NK-92 treated with Interleukin-12 subunit alpha and Interleukin-12 subunit beta, amount 100 ng/mL, for 24 hours (cell line): ENCODE data around the gene NRL.

Experiments used
- DNase-seq: peaks from one replicate; lab custom pipeline; 2025; lab: John Stamatoyannopoulos, UW

NRL gene

DNA sequence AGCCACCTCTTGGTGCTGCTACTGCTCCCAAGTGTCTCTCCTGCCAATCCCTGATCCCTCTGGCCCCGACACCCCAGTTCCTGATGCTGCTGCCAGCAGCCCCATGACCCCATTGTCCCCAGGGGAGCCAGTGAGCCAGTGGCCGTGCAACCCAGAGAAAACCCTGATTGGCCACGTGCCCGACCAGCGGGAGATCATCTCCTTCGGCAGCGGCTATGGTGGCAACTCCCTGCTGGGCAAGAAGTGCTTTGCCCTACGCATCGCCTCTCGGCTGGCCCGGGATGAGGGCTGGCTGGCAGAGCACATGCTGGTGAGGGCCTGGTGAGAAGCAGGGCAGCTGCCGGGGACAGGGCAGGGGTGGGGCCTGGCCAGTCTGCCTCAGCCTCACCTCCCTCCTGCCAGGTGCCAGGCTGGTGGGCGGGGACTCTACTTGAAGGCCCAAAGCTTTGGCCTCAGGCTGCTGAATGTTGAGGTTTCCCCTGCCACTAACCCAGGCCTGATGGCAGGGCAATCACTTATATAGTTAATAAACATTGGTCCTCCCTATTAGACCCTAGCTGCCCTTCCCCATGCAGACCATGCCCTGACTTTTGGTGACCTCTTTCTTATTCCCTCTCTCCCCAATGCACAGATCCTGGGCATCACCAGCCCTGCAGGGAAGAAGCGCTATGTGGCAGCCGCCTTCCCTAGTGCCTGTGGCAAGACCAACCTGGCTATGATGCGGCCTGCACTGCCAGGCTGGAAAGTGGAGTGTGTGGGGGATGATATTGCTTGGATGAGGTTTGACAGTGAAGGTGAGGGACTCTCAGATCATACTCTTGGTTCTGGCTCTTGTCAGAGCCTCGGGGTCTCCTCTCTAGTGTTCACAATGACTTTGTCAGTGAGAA lies 15.6 kb downstream of the NRL start:
- DNase-seq = no peak

DNA sequence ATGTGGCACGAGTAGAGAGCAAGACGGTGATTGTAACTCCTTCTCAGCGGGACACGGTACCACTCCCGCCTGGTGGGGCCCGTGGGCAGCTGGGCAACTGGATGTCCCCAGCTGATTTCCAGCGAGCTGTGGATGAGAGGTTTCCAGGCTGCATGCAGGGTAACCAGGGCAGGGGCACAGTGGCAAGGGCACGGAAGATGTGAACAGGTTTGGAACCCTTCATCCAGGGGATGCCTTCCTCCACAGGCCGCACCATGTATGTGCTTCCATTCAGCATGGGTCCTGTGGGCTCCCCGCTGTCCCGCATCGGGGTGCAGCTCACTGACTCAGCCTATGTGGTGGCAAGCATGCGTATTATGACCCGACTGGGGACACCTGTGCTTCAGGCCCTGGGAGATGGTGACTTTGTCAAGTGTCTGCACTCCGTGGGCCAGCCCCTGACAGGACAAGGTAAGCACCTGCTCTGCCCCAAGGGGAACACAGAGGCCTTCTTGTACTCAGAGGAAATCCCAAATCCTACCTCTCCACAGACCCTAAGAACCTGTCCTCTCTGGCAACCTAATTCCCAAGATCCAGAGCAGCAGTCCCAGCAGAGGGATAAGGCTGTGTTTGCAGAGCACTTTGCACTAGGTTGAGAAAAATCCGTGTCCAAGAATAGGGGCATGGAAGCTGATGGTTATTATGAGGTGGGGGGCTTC lies 16.4 kb downstream of the NRL start:
- DNase-seq = no peak

DNA sequence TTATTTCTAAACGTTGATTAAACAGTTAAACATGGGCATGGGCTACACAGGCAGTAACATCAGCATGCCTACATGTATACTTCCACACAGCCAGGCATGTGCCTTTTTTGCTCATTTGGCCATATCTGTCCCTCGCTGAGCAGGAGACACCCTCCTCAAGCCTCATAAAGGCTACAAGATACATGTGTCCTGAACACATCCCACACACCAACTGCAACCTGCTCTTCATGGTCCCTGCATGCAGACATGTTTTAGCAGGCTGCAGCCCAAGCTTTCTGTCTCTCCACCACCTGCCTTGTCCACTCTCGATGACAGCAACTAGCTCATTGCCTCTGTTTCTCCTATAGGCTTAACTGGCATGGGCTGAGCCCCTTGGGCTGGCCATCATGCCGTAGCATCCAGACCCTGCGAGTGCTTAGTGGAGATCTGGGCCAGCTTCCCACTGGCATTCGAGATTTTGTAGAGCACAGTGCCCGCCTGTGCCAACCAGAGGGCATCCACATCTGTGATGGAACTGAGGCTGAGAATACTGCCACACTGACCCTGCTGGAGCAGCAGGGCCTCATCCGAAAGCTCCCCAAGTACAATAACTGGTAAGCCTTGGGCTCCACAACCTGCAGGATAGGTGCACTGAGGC lies 18.1 kb downstream of the NRL start:
- DNase-seq = no peak

DNA sequence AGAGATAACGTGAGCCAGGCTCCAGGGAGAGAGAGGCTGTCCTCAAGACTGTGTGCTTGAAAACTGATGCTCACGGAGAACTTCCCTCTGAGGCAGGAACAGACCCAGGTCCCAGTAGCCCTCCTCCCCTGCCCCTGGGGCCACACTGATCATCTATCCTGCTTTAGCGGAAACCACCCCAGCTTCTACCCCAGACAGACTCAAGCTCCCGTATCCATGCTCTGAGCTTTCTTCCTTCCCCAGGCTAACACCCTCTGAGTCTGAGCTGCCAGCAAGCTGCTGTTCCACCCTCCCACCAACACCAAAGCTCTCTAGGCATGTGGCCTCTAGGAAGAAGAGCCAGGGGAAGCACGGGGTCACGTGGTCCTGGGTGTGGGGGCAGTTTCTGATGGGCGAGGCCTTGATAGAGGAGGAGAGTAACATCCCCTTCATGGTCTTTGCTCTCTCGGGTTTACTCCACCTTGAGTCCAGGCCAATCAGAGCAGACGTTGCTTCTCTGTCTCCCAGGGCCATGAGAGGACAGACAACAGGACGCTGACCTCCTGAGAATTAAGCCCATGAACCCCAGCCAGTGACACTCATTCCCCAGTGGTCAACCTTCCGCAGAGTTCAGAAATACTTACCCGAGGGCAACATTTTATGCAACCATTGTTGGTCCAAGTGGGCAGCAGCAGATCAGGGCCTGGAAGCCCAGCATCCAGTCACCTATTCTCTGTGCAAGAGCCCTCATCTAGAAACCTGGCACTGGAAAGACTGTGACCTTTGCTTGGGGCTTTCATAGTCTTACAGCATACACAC lies 19.3 kb downstream of the NRL start:
- DNase-seq = peak; percentile 45

DNA sequence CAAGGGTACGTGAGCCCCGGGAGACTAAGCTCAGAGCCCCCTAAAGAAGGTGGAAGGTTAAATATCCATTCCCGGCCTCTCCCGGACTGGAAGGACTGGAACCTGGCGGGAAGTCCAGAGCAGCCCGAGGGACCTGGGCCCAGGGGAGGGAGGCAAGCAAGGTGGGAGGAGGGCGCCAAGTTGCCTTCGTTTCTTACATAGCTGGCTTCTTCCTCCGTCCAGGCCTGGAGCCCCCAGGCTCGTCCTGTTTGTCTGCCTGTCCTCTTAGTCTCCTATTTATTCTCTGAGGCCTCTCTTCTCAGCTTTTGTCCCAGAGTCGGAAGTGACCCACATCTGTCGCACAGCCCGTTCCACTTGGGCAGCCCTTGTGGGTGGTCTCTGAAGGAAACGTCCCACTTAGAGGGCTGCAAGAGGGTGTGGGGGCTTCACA lies 19.9 kb downstream of the NRL start:
- DNase-seq = no peak

DNA sequence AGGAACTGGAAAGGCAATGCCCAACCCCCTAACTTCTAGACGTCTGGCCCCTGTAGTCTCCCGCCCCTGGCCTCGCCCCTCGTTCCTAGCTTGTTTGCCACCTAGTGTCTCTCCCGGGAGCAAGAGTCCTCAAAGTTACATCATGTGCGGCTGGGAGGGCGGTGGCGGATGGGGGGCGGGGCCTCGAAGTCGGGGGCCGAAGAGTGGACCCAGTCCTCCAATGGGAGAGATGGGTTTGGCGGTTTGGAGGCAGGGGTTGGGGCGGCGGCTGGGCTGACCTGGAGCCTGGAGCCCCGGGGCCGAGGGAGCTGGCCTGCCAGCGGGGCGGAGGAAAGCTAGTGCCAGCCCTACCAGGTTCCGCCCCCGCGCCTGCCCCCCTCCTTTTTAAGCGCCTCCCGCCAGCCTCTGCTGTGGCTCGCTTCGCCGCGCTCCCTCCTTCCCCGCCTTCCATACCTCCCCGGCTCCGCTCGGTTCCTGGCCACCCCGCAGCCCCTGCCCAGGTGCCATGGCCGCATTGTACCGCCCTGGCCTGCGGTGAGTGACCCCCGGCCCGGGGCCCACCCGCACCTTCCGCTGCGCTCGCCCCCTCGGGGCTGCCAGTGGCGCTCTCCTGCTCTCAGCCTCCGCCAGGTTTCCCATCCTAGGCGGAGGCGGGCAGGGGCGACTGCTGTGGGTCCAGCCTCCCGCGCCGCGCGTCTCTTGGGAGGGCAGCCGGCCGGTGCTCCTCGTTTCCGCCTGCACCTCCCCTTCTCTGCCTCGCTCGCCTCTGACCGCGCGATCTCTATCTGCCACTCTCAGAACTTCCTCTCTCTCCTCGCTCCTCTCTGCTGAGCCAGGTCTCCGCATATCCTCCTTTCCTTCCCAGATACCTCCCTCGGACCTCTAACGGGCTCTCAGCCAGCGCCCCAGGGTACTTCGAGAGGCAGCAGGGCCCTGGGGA lies 20.6 kb downstream of the NRL start, which contains the start of gene PCK2:
Gene PCK2, plus strand, starts transcription at position 411 of the 940 bp plus-strand sequence. Its CDS starts 95 bp downstream, at position 506.
- DNase-seq = peak; percentile 92

DNA sequence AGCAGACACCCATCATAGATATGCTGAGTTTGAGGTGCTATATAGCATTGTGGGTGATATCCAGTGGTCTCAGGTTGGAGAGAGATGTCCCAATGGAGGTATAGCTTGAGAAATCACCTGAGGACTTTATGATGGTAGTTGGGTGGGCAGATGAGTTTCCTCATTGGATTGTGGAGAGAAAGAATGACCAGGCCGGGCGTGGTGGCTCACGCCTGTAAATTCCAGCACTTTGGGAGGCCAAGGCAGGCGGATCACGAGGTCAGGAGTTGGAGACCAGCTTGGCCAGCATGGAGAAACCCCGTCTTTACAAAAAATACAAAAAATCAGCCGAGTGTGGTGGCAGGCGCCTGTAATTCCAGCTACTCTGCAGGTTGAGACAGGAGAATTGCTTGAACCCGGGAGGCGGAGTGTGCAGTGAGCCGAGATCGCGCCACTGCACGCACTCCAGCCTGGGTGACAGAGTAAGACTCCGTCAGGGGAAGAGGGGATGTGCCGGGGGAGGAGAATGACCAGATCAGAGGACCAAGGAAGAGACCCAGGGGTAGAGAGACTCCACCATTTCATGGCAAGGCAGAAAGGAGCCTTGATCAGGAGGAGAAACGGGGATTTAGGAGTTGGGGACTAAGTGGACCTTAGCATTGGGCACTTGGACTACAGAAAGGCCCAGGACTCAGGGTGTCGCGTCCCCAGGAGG lies 21.4 kb downstream of the NRL start:
- no peak for DNase-seq

DNA sequence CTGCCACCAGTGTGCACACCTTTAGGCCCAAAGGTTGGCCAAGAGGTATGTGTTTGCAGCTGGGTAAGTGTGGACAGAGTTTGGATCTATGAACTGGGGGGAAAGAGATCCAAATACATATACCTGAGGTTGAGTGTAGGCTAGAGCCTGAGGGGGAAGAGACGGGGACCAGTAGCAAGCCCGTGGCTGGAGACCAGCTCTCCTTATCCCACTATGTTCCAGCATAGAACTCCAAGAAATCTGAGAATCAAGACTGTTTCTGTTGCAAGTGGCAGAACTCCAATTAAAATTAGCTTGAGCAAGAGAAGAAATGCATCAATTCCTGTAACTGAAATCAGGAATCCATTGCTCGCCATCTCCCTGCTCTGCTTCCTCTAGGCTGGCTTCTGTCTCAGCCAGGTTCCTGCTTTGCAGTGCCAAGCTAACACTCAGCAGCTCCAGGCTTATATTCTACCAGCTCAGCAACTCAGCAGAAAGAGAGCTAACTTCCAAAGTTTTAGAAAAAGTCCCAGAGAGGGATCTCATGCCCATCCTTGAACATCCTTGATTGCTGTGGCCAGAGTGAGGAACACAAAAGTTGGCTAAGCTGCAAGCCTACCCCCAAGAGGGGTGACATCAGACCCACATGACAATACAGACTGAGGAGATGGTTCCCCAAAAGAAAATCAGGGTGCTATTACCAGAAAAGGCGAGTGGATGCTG lies 22.1 kb downstream of the NRL start:
- DNase-seq = no peak

DNA sequence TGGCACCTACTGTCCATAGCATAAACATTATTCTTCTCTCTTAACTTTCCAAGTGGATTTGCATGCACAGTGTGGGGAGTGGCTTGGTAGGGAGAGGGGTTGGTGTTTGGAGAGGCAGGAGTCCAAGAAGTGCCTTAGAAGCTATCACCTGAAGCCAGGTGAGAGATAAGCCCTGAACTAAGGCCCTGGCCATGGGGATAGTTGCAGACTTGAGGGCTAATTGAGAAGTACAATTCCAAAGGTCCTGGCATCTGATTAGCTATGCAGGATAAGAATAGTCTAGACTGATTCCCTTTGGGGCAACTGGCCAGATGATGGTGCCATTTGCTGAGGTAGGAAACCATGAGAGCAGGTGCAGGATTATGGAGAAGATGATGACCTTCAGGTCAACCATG lies 22.6 kb downstream of the NRL start:
- no peak for DNase-seq

DNA sequence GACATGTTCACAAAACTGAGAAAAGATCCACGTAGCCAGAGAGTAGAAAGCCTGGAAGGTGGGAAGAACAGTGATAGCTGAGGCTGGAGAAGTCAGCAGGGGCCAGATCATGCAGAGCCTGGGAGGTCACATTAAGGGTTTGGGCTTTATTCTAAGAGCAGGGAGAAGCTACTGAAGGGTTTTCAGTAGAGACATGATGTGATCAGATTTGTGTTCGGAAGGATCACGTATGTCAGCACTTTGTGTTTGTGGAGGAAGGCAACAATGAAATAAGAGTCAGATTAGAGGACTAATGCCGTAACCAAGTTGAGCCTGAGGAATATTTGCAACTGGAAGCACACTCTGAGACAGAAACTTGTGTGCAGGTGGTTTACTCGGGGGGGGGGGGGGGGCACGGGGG lies 24.9 kb downstream of the NRL start:
- DNase-seq = no peak

DNA sequence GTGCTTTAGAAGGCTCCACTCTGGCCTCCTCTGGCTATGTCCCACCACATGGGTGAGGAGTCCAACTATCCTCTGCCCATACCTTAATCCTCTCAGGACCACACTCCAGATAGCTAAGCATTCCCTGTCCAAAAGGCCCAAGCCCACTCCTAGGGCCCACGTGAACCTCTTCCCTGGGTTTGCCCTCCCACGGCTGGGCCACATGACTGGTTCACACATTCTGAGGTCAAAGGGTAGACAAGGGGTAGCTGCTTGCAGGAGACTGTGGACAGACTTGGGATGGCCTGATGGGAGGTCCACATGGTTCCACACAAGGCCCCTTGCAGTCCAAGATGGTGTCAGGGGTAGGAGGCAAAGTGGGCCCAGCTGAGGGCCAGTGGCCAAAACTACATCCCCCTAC lies 26.7 kb downstream of the NRL start:
- no peak for DNase-seq

DNA sequence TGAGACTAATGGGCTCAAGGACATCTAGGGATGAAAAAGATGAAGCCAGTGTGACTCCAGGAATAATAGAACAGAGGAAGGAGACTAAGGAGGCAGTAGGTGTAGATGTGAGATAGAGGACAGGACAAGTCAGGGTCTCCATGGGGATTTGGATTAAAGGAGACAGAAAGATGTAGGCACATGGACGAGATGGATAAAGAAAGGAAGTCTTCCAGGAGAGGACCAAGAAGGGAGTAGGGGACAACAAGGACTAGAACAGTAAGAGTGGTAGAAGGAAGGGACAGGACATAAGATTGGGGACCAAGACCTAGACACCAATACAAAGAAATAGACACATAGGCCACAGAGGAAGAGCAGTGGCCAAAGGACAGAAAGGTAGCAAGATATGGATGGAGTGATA lies 27.7 kb downstream of the NRL start:
- DNase-seq = no peak

DNA sequence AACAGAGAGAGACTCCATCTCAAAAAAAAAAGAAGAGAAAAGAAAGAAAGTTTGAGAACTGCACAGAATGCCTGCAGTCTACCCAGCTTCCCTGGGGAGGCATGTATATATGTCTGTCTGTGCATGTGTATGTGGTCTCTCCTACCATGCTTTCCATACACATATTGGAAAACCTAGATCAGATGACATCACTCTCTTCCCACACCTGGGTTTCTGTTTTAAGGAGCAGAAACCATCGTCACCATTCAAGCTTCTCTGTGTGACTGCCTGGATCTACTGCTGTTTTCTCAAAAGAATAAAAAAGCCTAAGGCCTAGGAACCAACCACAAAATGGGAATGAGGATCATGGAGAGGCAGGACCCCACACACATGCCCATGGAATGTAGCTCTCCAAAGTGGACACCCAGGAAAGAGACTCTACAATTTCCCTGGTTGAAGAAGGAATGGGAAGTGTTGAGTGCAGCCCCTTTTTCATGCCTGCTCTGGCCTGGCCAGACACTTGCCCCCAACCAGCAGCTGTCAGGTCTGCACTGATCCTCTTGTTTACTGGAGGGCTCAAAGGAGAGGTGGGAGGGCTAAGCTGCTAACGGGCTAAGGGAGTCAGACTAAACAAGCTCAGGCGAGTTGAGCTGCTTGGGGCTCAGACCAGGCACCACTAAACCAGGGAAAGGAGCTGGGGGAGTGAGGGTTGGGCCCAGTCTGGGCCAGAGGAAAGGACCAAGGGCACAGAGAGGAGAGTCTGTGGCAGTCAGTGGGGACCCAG lies 28.4 kb downstream of the NRL start:
- no peak for DNase-seq

DNA sequence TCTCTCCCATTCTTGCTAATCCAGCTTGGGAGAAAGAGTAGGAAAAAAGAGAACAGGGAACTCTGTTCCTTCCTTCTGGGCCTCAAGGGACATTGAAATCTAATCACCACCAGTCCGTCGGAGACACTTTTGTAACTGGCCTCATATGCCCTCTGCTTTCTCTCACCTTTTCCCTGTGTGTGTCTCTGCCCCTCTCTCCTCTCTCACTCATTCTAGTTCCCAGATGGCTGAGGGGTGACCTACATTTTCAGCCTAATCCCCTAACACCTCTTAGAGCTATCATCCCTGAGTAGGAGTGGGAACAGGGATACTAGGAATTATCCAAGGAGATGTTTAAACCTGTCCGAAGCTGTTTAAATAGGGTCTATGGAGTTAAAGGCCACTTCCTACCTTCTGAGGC lies 29.5 kb downstream of the NRL start:
- DNase-seq = no peak

DNA sequence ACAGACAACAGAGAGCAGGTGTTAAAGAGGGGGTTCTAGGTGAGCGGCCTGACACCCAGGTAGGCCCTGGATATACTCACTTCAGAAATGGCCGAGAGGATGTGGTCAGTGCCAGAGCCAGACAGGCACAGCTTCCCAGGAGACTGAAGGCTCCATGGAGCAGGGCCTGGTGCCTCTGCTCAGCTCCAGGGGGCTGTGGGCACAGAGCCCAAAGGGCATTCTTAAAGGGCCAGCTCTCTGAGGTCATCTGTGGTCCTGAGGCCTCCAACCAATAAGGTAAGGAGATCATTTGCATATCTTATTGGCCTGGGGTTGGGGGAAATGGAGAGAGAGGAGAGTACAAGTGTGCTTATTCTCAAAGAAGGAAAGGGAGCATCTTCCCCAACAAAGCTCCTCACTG lies 30.3 kb downstream of the NRL start:
- DNase-seq = no peak

DNA sequence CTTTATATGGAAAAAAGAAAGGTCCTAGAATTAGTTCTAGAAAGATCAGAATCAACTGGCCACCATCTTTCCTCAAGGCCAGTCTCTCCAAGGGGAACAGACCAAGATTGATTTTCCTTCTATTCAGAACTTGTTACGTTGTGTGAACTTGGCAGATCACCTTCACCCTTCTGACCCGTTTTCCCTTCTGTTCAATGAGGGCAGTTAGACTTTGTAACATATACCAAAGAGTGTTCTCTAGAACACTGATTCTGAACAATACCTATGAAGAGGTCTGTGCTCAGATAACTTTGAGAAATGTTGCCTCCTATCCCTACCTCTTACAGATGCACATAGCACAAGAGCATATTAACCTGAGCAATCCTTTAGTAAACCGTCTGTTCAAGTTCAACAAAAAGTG lies 31.3 kb downstream of the NRL start:
- no peak for DNase-seq

DNA sequence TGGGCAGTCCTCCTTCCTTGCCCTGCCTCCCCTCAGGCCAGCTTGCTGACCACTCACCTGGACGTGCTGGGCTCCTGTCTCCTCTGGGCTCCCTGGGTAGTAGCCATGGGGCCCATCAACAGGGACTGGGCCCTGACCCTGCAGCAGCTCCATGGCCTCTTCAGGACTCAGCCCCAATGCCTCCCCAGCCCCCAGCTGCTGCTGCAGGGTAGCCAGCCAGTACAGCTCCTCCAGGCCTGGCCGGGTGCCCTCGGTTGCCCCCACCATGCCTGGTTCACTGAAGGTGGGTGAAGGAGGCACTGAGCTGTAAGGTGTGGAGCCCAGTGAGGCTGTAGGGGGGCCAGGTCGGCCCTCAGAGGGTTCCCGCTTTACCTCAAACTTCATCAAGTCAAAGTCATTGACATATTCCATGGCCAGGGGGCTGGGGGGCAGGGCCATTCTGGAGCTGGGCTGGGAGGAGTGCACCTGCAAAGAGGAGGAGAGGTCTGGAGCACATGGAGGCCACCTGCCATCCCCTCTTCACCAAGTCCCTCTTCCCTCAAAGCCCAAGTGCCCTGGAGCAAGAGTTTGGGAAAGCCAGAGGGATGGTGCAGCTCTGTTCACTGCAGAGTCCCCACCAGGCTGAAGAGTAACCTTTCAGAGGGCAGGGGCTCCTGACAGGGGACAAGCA lies 32.2 kb downstream of the NRL start:
- no peak for DNase-seq

DNA sequence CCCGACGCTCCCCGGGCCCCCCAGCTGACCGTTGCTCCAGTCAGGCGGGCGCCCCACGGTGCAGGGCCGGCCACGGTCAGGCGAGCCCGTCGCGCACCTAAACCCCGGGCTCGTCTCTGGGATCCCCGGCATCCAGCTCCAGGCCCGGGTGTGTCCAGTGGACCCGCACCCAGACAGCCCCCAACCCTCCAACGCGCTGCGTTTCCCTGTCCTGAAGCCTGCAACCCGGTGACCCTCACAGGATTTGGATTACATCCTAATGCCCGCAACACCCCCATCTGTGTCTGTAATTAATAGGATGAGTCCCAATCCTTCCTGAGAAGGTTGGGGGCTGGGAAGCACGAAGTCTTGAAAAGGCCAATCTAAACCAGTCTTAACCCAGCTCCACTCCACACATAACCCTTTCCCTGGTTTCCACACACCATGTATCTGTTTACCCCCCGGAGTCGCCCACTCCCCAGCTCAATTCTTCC lies 33.0 kb downstream of the NRL start:
- no peak for DNase-seq
